D341Med (cell line): ENCODE measurements around the gene HOXB6.

Source experiments
- DNase-seq: peaks from one replicate; pipeline ENCODE4 v3.0.0; 2012; ENCODE audit warnings: low spot score

The HOXB6 gene

GRCh38 chr17:48593840-48594537 lies 10.8 kb downstream of the HOXB6 start:
- peak; percentile 94 for DNase-seq

GRCh38 chr17:48593126-48593829 lies 11.5 kb downstream of the HOXB6 start, which contains the start of gene HOXB5:
HOXB5 (minus strand) TSS chr17:48593779; CDS start chr17:48593682, 97 bp downstream.
- DNase-seq, result no peak

- no peak for DNase-seq
Measured at GRCh38 chr17:48592577-48592976, 12.2 kb downstream of the HOXB6 start.

GRCh38 chr17:48592057-48592514 lies 12.7 kb downstream of the HOXB6 start:
- no peak for DNase-seq

GRCh38 chr17:48591255-48592056 lies 13.3 kb downstream of the HOXB6 start:
- no peak for DNase-seq

GRCh38 chr17:48590607-48591161 lies 14.1 kb downstream of the HOXB6 start:
- DNase-seq, result no peak

GRCh38 chr17:48589831-48590606 lies 14.8 kb downstream of the HOXB6 start, which contains the start of gene HOXB3:
HOXB3 (minus strand) TSS chr17:48590241; CDS start chr17:48552474, 37,767 bp downstream.
- DNase-seq, result no peak

GRCh38 chr17:48589060-48589830 lies 15.5 kb downstream of the HOXB6 start:
- no peak for DNase-seq

GRCh38 chr17:48588528-48588927 lies 16.3 kb downstream of the HOXB6 start:
- DNase-seq, result no peak

GRCh38 chr17:48588074-48588415 lies 16.7 kb downstream of the HOXB6 start:
- DNase-seq, result no peak

- DNase-seq, result no peak
Measured at GRCh38 chr17:48587276-48588073, 17.3 kb downstream of the HOXB6 start.

- no peak for DNase-seq
Measured at GRCh38 chr17:48586355-48587258, 18.2 kb downstream of the HOXB6 start.

GRCh38 chr17:48584223-48584741 lies 20.5 kb downstream of the HOXB6 start:
- DNase-seq, result no peak

- DNase-seq, result no peak
Measured at GRCh38 chr17:48583708-48584222, 21.0 kb downstream of the HOXB6 start.

- no peak for DNase-seq
Measured at GRCh38 chr17:48582750-48583069, 22.1 kb downstream of the HOXB6 start.

- no peak for DNase-seq
Measured at GRCh38 chr17:48579760-48580554, 24.8 kb downstream of the HOXB6 start.

GRCh38 chr17:48579471-48579759 lies 25.4 kb downstream of the HOXB6 start:
- no peak for DNase-seq
